ENCODE results near the gene TNFSF13B. TPM values are rescaled to one million over a fixed set of nuclear protein-coding genes. Genes with fewer than 3 reads are reported as not detected.

TNFSF13B gene
- total and polyA plus RNA-seq, 2 of the 8 experiments (the other 6 are each of a cell fraction or from before 2014, with no cell fraction given), result not detected

DNA sequence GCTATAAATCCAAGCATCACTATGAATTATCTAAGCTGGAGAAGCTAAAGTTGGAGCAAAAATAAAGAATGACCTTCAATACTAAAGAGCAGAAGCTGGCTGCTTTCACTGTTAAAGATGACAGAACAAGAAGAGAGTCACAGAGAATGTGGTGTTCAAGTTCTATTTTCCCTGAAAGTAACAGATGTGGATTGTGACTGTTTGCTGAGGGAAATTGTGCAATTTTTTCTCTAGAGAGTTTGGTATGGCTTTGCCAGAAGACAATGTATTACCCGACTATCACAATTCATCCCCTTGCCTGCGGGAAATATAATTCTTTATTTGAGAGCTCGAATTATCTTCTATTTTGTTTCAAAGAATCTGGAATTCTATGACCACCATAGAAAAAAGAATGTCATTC lies 83.1 kb downstream of the TNFSF13B start:
- Histone ChIP-seq H2BK15ac (ENCODE audit: low read length) (no peak overlapping the region), H3K14ac (ENCODE audit: insufficient read length) (no peak overlapping the region), H3K27me3 (replicated peaks in 1 of 4; ENCODE audit: control insufficient read depth in 3 of 4, extremely low read depth in 1 of 4, insufficient read depth in 3 of 4, low read length in 3 of 4) (no peaks in the 10 kb centered on the region), H3K27ac (ENCODE audit: low read depth, low read length) (no peak overlapping the region), H2BK5ac (ENCODE audit: low read depth, low read length) (no peak overlapping the region), H4K8ac (ENCODE audit: extremely low read depth, insufficient read depth, low read length) (no peak overlapping the region), H3K18ac (ENCODE audit: extremely low read depth, low read length) (no peak overlapping the region), H2BK120ac (replicated peaks; ENCODE audit: low read depth, low read length) (no peak overlapping the region), H3K9me3 (ENCODE audit: insufficient read depth in 2 of 2, low read depth in 1 of 2, low read length in 1 of 2) (no peaks in the 10 kb centered on the region), H4K5ac (ENCODE audit: insufficient read length, low read depth, low read length) (no peak overlapping the region), H3K23ac (ENCODE audit: insufficient read length) (no peak overlapping the region), H3K4me1 (replicated peaks in 1 of 4; ENCODE audit: control insufficient read depth in 3 of 4, insufficient read depth in 4 of 4, low read length in 3 of 4) (no peaks in the 10 kb centered on the region), H2AFZ (ENCODE audit: low read length) (no peak overlapping the region), H4K20me1 (replicated peaks in 1 of 2; ENCODE audit: control insufficient read depth in 1 of 2, insufficient read depth in 2 of 2, low read length in 2 of 2) (no peaks in the 10 kb centered on the region), H2AK5ac (ENCODE audit: low read depth, low read length) (no peak overlapping the region), H3K4me3 (ENCODE audit: extremely low read depth in 1 of 4, insufficient read depth in 2 of 4, low read depth in 3 of 4, low read length in 4 of 4) (no peak overlapping the region), H3K4me2 (ENCODE audit: insufficient read depth in 1 of 2, low read depth in 2 of 2, low read length in 2 of 2) (no peak overlapping the region), H2BK20ac (ENCODE audit: low read length) (no peak overlapping the region), H3K23me2 (ENCODE audit: low read depth, low read length) (no peaks in the 10 kb centered on the region; the same call in 1 of the 2 replicates), H3K79me1 (ENCODE audit: low read depth, low read length) (no peaks in the 10 kb centered on the region), H3K36me3 (ENCODE audit: control insufficient read depth in 2 of 4, insufficient read depth in 4 of 4, low read length in 3 of 4) (no peaks in the 10 kb centered on the region), H3K79me2 (ENCODE audit: control insufficient read depth in 1 of 2, insufficient read depth in 2 of 2, low read length in 2 of 2) (no peaks in the 10 kb centered on the region), H3K4ac (replicated peaks; ENCODE audit: insufficient read length, low read depth, low read length) (no peak overlapping the region), H3K9ac (replicated peaks in 1 of 4; ENCODE audit: extremely low read depth in 1 of 4, low read depth in 3 of 4, low read length in 3 of 4) (no peak overlapping the region), H3K56ac (replicated peaks; ENCODE audit: insufficient read length, low read depth, low read length) (no peak overlapping the region), H4K91ac (replicated peaks; ENCODE audit: insufficient read length, low read length) (no peak overlapping the region), H2BK12ac (ENCODE audit: low read depth, low read length) (no peak overlapping the region)
- DNase-seq (ENCODE audit: low read depth in 1 of 2, low spot score in 2 of 2), result no peak
- FAIRE-seq, result no peak
- 92% methylated on average over 3 of the region's 3 CpGs; no CpG with 5 or more reads in 1 of the 2 experiments for WGBS, 2 experiments (ENCODE audit: extremely low coverage in 1 of 2, insufficient coverage in 1 of 2, insufficient read length in 1 of 2, insufficient replicate concordance in 2 of 2, low coverage in 1 of 2, low lambda C conversion rate in 2 of 2, missing lambda C conversion rate in 1 of 2)
- ChIA-PET POLR2A (ENCODE audit: partially characterized antibody) (no interaction called here), CTCF (ENCODE audit: partially characterized antibody) (interaction anchor here (0.6 to 1.5 kb wide), 4 partner anchors 8 to 156 kb away, joined by 3 to 5 read pairs (median 4); no protein-coding TSS in a partner anchor)
- TF ChIP-seq JUND (IDR thresholded peaks at IDR 0.05; ENCODE audit: low read length), result no peak

Measured in H1 (cell line).